DLD1 (cell line): Measurements from ENCODE around the gene CPPED1.
"Not testable (repeated sequence)": the region's sequence is repeated elsewhere in the genome, so short reads cannot be mapped to it uniquely, and the experiment has no call there.

Source experiments
- in situ Hi-C: cut with HindIII; loops from 2 replicates; pipeline ENCODE4 v1.10.0; 2017; ENCODE audit warnings: low sequenced_read_pairs

The CPPED1 gene

DNA sequence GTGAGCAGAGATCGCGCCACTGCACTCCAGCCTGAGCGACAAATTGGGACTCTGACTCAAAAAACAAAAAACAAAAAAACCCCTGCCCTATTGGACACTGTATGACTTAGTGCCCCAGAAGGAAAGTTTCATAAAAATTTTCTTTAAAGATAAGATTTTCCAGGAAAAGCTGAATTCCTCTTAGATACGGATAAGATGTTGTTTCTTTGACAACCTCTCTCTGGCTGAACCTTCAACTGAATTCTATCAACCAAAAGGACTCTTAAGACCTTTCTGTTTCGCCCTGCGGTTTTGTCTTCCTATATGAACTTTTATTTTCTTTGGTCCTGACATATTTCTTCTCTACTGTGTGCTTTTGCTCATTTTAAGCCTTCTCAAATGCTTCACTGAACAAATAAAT is 35.8 kb downstream of the CPPED1 start:
- in situ Hi-C loops, result no loop called here

- in situ Hi-C loops, result no loop called here
Measured at GRCh38 chr16:12766853-12767252, 36.8 kb downstream of the CPPED1 start.

DNA sequence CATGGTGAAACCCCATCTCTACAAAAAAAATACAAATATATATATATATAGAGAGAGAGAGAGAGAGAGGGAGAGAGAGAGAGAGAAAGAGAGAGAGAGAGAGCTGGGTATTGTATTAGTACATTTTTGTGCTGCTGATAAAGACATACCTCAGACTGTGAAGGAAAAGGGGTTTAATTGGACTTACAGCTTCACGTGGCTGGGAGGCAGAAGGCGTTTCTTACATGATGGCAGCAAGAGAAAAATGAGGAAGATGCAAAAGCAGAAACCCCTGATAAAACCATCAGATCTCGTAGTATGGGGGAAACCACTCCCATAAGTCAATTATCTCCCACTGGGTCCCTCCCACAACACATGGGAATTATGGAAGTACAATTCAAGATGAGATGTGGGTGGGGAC is 37.5 kb downstream of the CPPED1 start:
- in situ Hi-C loops, result not testable (repeated sequence)

DNA sequence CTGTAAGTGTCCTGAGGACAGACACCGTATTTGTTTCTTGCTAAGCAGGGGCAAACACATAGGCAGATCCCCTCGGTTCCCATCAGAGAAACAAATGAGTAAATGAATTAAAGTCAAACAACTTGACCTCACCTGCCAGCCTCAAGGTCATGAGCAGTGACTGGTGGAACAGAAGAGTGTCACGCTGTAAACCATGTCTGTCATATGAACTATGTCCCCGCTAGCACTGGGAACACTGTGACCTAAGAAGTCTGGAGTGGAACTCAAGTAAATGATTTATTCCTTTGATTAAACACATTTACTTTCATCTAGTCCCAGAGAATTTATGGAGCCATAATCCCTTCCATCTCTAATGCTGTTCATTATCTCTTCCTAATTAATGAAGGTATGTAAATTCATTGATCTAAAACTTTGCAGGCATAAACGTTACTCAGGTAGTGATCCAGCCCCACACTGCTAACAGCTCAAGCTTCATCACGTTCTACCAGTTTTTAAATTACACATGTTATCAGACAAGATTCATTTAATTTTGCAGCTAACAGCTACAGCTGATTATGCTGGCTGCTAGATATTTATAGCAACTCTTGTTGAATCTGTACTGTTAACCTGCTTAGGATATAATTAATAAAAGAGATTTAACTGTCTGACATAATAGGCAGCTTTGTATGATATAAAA is 38.7 kb downstream of the CPPED1 start:
- in situ Hi-C loops, result no loop called here

- in situ Hi-C loops, result no loop called here
Measured at GRCh38 chr16:12763517-12763916, 40.2 kb downstream of the CPPED1 start.

DNA sequence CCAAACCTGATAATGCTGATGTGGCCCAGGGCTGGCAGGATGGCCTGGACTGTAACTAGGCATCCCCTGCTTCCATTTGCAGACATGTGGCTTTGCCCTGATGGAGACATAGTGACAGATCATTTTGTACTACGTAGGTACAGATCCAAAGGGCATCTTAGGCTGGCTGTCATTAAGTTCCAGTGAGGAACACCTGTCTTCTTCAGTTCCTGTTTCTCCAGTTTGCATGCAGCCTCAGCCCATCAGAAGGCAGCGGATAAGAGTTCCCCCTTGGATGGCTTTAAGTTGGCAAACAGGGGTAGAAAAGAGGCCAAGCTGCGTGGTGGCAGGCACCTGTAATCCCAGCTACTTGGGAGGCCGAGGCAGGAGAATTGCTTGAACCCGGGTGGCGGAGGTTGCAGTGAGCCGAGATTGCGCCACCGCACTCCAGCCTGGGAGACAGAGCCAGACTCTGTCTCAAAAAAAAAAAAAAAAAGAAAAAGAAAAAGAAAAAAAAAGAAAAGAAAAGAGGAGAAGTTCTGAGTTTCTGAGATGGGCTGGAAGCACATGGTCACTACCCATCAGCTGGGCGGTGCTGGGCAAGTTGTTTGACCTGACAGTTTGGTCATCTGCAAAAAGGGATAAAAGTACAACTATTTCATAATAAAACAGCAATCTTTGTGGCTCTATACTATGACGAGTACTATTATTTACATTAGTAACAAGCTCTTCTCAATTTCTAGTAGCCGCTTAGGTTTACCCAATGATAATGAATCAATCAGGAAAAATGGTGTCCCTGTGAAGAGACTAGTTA is 42.7 kb downstream of the CPPED1 start:
- in situ Hi-C loops, result no loop called here

DNA sequence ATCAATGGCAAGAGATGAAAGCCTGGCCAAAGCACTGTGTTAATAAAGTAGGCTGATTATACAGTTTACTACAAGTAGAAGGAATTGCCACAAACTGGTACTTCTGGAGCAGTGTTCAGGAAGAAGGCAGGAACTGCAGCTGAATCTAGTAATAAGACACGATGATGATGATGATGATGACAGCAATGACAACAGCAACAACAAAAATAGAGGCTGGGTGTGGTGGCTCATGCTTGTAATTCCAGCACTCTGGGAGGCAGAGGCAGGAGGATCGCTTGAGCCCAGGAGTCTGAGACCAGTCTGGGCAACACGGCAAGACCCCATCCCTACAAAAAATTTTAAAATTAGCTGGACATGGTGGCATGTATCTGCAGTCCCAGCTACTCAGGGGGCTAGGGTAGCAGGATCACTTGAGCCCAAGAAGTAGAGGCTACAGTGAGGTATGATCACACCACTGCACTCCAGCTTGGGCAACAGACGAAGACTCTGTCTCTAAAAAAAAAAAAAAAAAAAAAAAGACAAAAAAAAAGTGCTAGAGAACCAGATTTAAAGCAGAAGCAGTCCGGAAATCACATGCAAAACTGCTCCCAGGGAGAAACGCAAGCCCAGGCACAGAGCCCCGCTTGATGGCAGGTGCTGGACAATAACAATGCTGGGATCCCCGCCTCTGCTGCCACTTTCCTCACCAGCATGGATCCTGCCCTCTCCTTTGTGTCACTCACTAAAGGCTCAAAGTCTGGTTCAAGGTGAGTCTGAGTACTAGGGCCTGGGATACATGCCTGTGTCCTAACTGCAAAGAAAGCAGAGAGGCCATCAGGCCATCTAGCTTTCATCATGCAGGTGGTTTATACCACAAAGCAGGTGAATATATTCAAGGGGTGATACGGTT is 44.8 kb downstream of the CPPED1 start:
- in situ Hi-C loops, result no loop called here

DNA sequence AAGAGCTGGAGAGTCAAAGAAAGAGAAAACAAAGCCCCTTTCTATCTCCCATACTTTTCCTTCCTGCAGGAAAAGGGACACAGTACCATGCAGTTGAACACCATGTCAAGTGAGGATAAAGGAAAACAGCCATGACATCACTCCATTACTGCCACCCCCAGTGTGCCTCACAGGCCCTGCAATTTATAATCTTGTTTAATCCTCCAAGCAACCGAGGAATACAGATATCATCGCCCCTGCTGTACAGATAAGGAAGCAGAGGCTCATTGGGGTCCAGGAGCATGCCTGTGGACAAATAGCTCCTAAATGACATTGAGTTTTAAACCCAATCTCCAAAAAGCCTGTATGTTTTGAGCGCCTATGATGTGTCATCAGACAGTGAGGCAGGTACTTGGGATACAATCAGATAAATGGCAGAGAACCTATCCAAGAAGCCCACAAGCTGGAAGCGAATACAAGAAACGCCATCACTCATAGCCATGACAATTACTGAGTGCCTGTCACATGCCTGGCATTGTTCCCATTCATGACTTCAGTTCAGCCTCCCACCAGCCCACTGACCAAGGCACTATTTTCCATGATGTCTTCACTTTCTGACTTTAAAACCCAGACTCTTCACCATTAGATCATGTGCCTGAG is 45.5 kb downstream of the CPPED1 start:
- in situ Hi-C loops, result no loop called here

DNA sequence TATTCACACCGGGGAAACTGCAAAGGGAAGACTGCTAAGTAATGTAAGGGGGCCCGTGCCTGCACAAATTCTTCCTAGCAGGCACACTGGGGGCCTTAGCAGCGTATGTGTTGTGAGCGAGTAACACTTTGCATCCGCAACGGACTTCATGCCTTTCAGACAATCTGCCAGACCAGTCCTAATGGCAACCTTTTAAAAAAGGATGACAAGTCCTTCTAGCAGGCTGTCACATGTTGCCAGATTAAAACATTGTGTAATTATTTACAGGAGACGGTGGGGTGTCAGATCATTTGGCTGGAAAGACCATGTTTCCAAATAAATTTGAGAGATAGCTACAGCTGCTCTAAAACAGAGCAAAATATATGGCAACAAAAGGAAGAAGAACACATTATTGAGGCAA is 46.1 kb downstream of the CPPED1 start:
- in situ Hi-C loops, result no loop called here

- in situ Hi-C loops, result no loop called here
Measured at GRCh38 chr16:12754824-12755543, 48.7 kb downstream of the CPPED1 start.

DNA sequence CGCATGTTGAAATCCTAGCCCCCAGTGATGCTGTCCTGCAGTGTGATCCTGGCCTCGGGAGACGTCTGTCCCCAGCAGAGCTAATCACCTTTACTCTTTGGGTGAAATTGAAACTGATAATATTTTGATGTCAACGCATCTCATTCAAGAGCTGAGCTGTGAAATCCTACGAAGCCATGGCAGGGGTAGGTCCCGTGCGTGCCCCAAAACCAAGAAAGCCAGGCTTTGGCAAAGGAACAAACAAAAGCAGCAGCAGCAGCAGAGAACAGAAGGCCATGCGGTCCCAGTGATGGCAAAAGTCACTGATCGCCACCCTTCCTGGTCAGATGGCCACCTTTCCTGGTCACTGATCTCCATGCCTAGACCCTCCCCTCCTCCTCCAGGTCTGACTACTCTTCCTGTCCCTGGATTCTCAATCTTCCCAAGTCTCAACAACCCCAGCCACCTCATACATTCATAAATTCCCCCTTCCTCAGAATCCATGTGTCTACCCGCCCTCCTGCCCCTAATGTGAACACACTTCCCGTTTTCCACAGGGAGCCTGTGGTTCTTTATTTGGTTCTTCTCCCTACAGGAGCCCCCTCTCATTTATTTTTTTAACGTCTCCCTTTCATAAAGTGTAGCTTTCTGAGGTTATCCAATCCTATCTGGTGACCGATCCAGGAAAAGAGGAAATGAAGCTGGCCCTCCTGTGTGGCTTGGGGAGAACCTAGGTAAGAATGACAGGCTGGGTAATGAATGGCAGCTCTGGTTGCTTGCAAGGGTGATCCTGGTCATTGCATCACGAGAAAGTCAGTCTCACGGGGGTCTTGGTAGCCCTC is 50.3 kb downstream of the CPPED1 start:
- in situ Hi-C loops, result no loop called here

- in situ Hi-C loops, result no loop called here
Measured at GRCh38 chr16:12752159-12752558, 51.5 kb downstream of the CPPED1 start.

DNA sequence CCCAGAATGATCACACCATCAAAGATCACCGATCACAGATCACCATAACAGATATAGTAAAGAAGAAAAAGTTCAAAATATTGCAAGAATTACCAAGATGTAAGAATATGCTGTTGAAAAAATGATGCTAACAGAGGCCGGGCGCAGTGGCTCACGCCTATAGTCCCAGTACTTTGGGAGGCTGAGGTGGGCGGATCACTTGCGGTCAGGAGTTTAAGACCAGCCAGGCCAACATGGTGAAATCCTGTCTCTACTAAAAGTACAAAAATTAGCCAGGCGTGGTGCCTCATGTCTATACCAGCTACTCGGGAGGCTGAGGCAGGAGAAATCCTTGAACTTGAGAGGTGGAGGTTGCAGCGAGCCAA is 53.2 kb downstream of the CPPED1 start:
- in situ Hi-C loops, result no loop called here

- in situ Hi-C loops, result no loop called here
Measured at GRCh38 chr16:12749076-12749475, 54.6 kb downstream of the CPPED1 start.

DNA sequence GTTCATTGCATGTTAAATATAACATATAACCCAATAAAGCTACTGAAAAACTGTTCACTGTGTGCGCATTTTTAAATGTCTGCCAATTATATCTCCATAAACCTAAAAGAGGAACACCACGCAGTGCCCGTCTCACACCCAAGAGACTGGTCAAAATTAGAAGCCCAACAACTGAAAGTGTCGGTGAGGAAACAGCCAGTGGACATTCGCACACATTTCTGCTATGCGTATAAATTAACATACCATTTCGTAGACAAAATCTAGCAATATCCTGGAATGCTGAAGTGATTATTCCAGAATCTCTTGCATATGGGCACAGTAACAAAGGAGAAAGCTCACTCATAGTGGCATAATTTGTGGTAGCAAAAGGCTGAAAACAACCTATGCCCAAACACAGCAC is 55.9 kb downstream of the CPPED1 start:
- in situ Hi-C loops, result no loop called here

DNA sequence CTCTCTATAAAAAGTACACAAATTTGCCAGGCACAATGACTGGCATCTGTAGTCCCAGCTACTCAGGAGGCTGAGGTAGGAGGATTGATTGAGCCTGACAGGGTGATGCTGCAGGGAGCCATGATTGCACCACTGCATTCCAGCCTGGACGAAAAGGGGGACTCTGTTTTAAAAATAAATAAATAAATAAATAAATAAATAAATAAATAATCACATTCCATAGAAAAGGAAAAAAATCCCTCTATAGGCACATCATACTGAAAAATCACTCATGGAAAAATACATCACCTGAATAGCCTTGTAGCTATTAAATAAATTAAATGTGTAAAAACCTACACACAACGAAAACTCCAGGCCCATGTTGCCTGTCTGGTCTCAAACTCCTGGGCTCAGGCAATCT is 56.4 kb downstream of the CPPED1 start:
- in situ Hi-C loops, result no loop called here

- in situ Hi-C loops, result no loop called here
Measured at GRCh38 chr16:12744860-12745259, 58.8 kb downstream of the CPPED1 start.

DNA sequence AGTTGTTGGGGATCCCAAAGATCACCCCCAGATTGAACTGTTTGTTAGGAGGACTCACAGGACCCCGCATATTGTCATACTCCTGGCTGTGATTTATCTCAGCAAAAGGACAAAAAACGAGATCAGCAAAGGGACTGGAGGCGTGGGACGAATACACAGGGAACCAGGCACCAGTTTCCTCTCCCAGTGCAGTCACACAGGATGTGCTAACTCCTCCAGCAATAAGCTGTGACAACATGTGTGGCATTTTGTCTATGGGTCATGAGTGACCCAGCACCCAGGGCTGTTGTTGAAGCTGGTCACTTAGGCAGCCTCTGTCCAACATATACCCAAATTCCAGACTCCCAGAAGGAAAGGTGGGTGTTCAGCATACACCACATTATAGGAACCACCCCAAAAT is 60.9 kb downstream of the CPPED1 start:
- in situ Hi-C loops, result no loop called here

DNA sequence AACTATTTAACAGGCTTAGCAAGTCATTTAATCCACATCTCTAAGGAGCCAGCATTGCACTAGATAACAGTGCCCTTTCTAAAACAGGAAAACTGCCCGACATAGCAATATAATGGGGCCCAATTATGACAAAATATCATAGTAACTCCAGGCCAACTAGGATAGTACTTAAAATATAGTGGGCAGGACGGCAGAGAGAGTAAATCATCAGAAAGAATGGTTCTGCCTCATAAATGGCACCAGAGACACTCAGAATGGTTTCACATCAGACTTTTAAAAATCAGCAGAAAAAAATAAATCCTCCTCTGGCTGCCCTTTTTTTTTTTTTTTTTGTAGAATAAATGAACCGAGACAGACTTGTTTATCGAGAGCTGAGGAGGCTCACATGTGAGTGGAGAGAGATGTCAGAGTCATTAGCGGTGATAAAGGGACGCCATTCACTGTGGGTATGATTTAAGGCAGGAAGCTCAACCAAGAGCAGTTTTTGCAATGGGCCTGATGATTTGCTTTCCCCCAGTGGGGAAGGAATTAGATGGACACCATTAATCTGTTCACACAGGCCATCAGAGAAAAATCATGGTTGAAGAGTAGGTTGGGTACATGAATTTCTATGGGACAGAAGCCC is 62.6 kb downstream of the CPPED1 start:
- in situ Hi-C loops, result no loop called here
